Measurements from ENCODE around the gene KIAA1217.

Gene KIAA1217

GRCh38 chr10:24569828-24570657, 361.1 kb downstream of the KIAA1217 start:
- H3K9ac ChIP-seq (ENCODE audit: low read depth, low read length) = no peak overlapping the region
- no peaks in the 10 kb centered on the region for H4K20me1 ChIP-seq (ENCODE audit: insufficient read depth, low read length)
- no peaks in the 10 kb centered on the region for H3K36me3 ChIP-seq (ENCODE audit: insufficient read depth, low read length)
- H3K27ac ChIP-seq (ENCODE audit: low read length) = no peak overlapping the region
- no peak for DNase-seq
- no peaks in the 10 kb centered on the region for H3K27me3 ChIP-seq (ENCODE audit: insufficient read depth, low read length, poor library complexity)
- H2AFZ ChIP-seq (ENCODE audit: low read depth, low read length) = no peak overlapping the region
- H3K4me2 ChIP-seq (ENCODE audit: insufficient read depth, low read length) = no peak overlapping the region
- peaks cover 8% of the 10 kb centered on the region for H3K4me1 ChIP-seq (ENCODE audit: insufficient read depth, low read length)
- no peaks in the 10 kb centered on the region for H3K9me3 ChIP-seq (ENCODE audit: insufficient read depth, low read length, severe bottlenecking)
- no peak for TF ChIP-seq EZH2 (IDR thresholded peaks at IDR 0.05; ENCODE audit: borderline replicate concordance, low read depth, low read length, severe bottlenecking)
- TF ChIP-seq, protein P1, sequence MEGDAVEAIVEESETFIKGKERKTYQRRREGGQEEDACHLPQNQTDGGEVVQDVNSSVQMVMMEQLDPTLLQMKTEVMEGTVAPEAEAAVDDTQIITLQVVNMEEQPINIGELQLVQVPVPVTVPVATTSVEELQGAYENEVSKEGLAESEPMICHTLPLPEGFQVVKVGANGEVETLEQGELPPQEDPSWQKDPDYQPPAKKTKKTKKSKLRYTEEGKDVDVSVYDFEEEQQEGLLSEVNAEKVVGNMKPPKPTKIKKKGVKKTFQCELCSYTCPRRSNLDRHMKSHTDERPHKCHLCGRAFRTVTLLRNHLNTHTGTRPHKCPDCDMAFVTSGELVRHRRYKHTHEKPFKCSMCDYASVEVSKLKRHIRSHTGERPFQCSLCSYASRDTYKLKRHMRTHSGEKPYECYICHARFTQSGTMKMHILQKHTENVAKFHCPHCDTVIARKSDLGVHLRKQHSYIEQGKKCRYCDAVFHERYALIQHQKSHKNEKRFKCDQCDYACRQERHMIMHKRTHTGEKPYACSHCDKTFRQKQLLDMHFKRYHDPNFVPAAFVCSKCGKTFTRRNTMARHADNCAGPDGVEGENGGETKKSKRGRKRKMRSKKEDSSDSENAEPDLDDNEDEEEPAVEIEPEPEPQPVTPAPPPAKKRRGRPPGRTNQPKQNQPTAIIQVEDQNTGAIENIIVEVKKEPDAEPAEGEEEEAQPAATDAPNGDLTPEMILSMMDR (IDR thresholded peaks at IDR 0.05; ENCODE audit: borderline replicate concordance, extremely low read depth, low read length, poor library complexity, severe bottlenecking) = no peak
- ATAC-seq (ENCODE audit: insufficient read depth, low read depth) = no peak
- no peaks in the 10 kb centered on the region for H3K79me2 ChIP-seq (ENCODE audit: insufficient read depth, low read length)
- no peak overlapping the region for H3K4me3 ChIP-seq (ENCODE audit: low read depth in 1 of 2, low read length in 2 of 2)

- Histone ChIP-seq H3K27me3 (ENCODE audit: insufficient read depth, low read length, poor library complexity) (no peaks in the 10 kb centered on the region), H3K4me2 (ENCODE audit: insufficient read depth, low read length) (no peak overlapping the region), H3K27ac (ENCODE audit: low read length) (no peak overlapping the region), H2AFZ (ENCODE audit: low read depth, low read length) (no peak overlapping the region), H3K9me3 (ENCODE audit: insufficient read depth, low read length, severe bottlenecking) (no peaks in the 10 kb centered on the region), H3K9ac (ENCODE audit: low read depth, low read length) (no peak overlapping the region), H3K36me3 (ENCODE audit: insufficient read depth, low read length) (no peaks in the 10 kb centered on the region), H3K79me2 (ENCODE audit: insufficient read depth, low read length) (no peaks in the 10 kb centered on the region), H3K4me3 (ENCODE audit: low read depth in 1 of 2, low read length in 2 of 2) (no peak overlapping the region), H4K20me1 (ENCODE audit: insufficient read depth, low read length) (0 out of 2 replicates have a peak, but pooled peaks cover 3% of the 10 kb centered on the region), H3K4me1 (ENCODE audit: insufficient read depth, low read length) (peaks cover 16% of the 10 kb centered on the region)
- no peak for ATAC-seq (ENCODE audit: insufficient read depth, low read depth)
- DNase-seq = no peak
- no peak for TF ChIP-seq EZH2 (IDR thresholded peaks at IDR 0.05; ENCODE audit: borderline replicate concordance, low read depth, low read length, severe bottlenecking)
- TF ChIP-seq, protein P1 (IDR thresholded peaks at IDR 0.05; ENCODE audit: borderline replicate concordance, extremely low read depth, low read length, poor library complexity, severe bottlenecking) = no peak
Observed at GRCh38 chr10:24570658-24571426, 361.9 kb downstream of the KIAA1217 start.

- Histone ChIP-seq H3K79me2 (ENCODE audit: insufficient read depth, low read length) (no peaks in the 10 kb centered on the region), H3K9ac (ENCODE audit: low read depth, low read length) (no peak overlapping the region), H3K9me3 (ENCODE audit: insufficient read depth, low read length, severe bottlenecking) (no peaks in the 10 kb centered on the region), H3K27ac (ENCODE audit: low read length) (no peak overlapping the region), H2AFZ (ENCODE audit: low read depth, low read length) (no peak overlapping the region), H3K4me2 (ENCODE audit: insufficient read depth, low read length) (no peak overlapping the region), H3K4me1 (ENCODE audit: insufficient read depth, low read length) (peaks cover 18% of the 10 kb centered on the region), H3K4me3 (ENCODE audit: low read depth in 1 of 2, low read length in 2 of 2) (no peak overlapping the region), H4K20me1 (ENCODE audit: insufficient read depth, low read length) (0 out of 2 replicates have a peak, but pooled peaks cover 3% of the 10 kb centered on the region), H3K36me3 (ENCODE audit: insufficient read depth, low read length) (no peaks in the 10 kb centered on the region), H3K27me3 (ENCODE audit: insufficient read depth, low read length, poor library complexity) (no peaks in the 10 kb centered on the region)
- TF ChIP-seq, protein P1 (IDR thresholded peaks at IDR 0.05; ENCODE audit: borderline replicate concordance, extremely low read depth, low read length, poor library complexity, severe bottlenecking) = no peak
- TF ChIP-seq EZH2 (IDR thresholded peaks at IDR 0.05; ENCODE audit: borderline replicate concordance, low read depth, low read length, severe bottlenecking) = no peak
- no peak for DNase-seq
- no peak for ATAC-seq (ENCODE audit: insufficient read depth, low read depth)
Observed at GRCh38 chr10:24571870-24572450, 363.0 kb downstream of the KIAA1217 start.
